B cell (primary cell): Measurements from ENCODE around the gene POLD1. TPM values are rescaled to one million over a fixed set of nuclear protein-coding genes. Genes with fewer than 3 reads are reported as not detected.

Source experiments
- ATAC-seq: fragments of 200-7000 bp; cut with Tn5 transposase; one replicate; pipeline ENCODE4 v1.10.0; 2021; ENCODE audit warnings: low read depth, mild to moderate bottlenecking, moderate number of reproducible peaks, moderate library complexity
- CTCF ChIA-PET: fragments of 350-600 bp; sonication (Branson Sonifier 250); formaldehyde crosslinking; loops from one replicate; lab custom pipeline; 2021; ENCODE audit warnings: antibody characterized with exemption, inconsistent platforms; lab: Charles Lee
- POLR2A ChIA-PET: fragments of 350-600 bp; sonication (Branson Sonifier 250); formaldehyde crosslinking; loops from one replicate; lab custom pipeline; 2021; ENCODE audit warnings: antibody characterized with exemption; lab: Charles Lee
- DNase-seq: peaks from one replicate; pipeline ENCODE4 v3.0.0; 2013
- H2AFZ ChIP-seq: 2 replicates; pipeline ENCODE4 v1.6.1; 2012; ENCODE audit warnings: mild to moderate bottlenecking, low read depth, low read length; ENCODE audit not compliant: insufficient read depth, poor library complexity, severe bottlenecking
- H3K27ac ChIP-seq, 2 donors: 1 replicate in 1 of 2; 2 replicates in 1 of 2; pipeline ENCODE4 v1.5.1; 2012 to 2013; ENCODE audit warnings: low read length in 2 of 2, mild to moderate bottlenecking in 2 of 2, moderate library complexity in 1 of 2
- H3K27me3 ChIP-seq, 4 experiments: fragments of 200-600 bp in 1 of 4; sonication (generic) in 1 of 4; replicated peaks in 1 of 4; 1 replicate in 2 of 4; 2 replicates in 2 of 4; pipeline versions ENCODE4 v1.6.1 to v1.7.0; 2013 to 2016; ENCODE audit warnings: low read length in 3 of 4, mild to moderate bottlenecking in 2 of 4, mixed read lengths in 1 of 4, moderate library complexity in 1 of 4; ENCODE audit not compliant: insufficient read depth in 4 of 4, control insufficient read depth in 3 of 4; ENCODE audit errors: control extremely low read depth in 1 of 4
- H3K36me3 ChIP-seq, 2 experiments: replicated peaks in 1 of 2; 1 replicate in 1 of 2; 2 replicates in 1 of 2; pipeline versions ENCODE4 v1.6.1 to v1.7.1; 2013; ENCODE audit warnings: low read length in 1 of 2; ENCODE audit not compliant: insufficient read depth in 2 of 2, control insufficient read depth in 1 of 2; ENCODE audit errors: control extremely low read depth in 1 of 2, extremely low read depth in 1 of 2
- H3K4me1 ChIP-seq, 2 donors: fragments of 200-600 bp in 1 of 2; sonication (generic) in 1 of 2; 1 replicate in 1 of 2; 2 replicates in 1 of 2; pipeline versions ENCODE4 v1.5.1 to v1.6.1; 2013 to 2017; ENCODE audit warnings: low read length in 2 of 2; ENCODE audit not compliant: control insufficient read depth in 2 of 2, insufficient read depth in 2 of 2
- H3K4me2 ChIP-seq: replicated peaks from 2 replicates; pipeline ENCODE3; 2012; ENCODE audit warnings: mild to moderate bottlenecking, low read depth, low read length; ENCODE audit not compliant: poor library complexity, severe bottlenecking
- H3K4me3 ChIP-seq, 5 experiments: fragments of 200-600 bp in 1 of 5; sonication (generic) in 1 of 5; 1 replicate in 3 of 5; 2 replicates in 2 of 5; pipeline versions ENCODE4 v1.5.1 to v1.7.0; 2011 to 2016; ENCODE audit warnings: low read length in 4 of 5, mild to moderate bottlenecking in 4 of 5, low read depth in 2 of 5, control low read depth in 1 of 5, moderate library complexity in 1 of 5; ENCODE audit not compliant: insufficient read depth in 1 of 5; ENCODE audit errors: control extremely low read depth in 1 of 5, extremely low read depth in 1 of 5
- H3K79me2 ChIP-seq: fragments of 200-600 bp; sonication (generic); one replicate; pipeline ENCODE4 v1.6.0; 2016; ENCODE audit warnings: low read length; ENCODE audit not compliant: control insufficient read depth, insufficient read depth
- H3K9ac ChIP-seq: fragments of 200-600 bp; sonication (generic); 2 replicates; pipeline ENCODE4 v1.6.1; 2017; ENCODE audit warnings: mild to moderate bottlenecking, low read length, moderate library complexity
- H3K9me3 ChIP-seq, 3 donors: one replicate each; pipeline versions ENCODE4 v1.6.1 to v1.7.1; 2013; ENCODE audit warnings: low read length in 2 of 3; ENCODE audit not compliant: control insufficient read depth in 2 of 3, insufficient read depth in 1 of 3; ENCODE audit errors: control extremely low read depth in 1 of 3
- H4K20me1 ChIP-seq: 2 replicates; pipeline ENCODE4 v1.6.0; 2012; ENCODE audit warnings: mild to moderate bottlenecking, low read length; ENCODE audit not compliant: insufficient read depth, control insufficient read depth, poor library complexity, severe bottlenecking
- H3K27ac Mint-ChIP-seq: one replicate; pipeline ENCODE4 v1.8.0; 2021; ENCODE audit warnings: mixed read lengths
- H3K27me3 Mint-ChIP-seq: one replicate; pipeline ENCODE4 v1.8.0; 2021; ENCODE audit warnings: mixed read lengths
- H3K4me1 Mint-ChIP-seq: one replicate; pipeline ENCODE4 v1.8.0; 2021; ENCODE audit warnings: mixed read lengths
- H3K4me3 Mint-ChIP-seq: one replicate; pipeline ENCODE4 v1.8.0; 2021; ENCODE audit warnings: mixed read lengths
- H3K9me3 Mint-ChIP-seq: one replicate; pipeline ENCODE4 v1.8.0; 2022; ENCODE audit warnings: mixed read lengths; ENCODE audit not compliant: insufficient read depth
- CTCF ChIP-seq: fragments of 200-600 bp; IDR thresholded peaks from one replicate; pipeline ENCODE4 v1.8.0; 2022; ENCODE audit warnings: antibody characterized with exemption, mild to moderate bottlenecking
- EZH2 ChIP-seq: IDR thresholded peaks from 2 replicates; pipeline ENCODE4 v1.6.1; 2012; ENCODE audit warnings: borderline replicate concordance, low read depth, mild to moderate bottlenecking, moderate library complexity, low read length; ENCODE audit not compliant: insufficient read depth, poor library complexity, severe bottlenecking
- WGBS: methylation state at CpG from one replicate; pipeline ENCODE4 v1.1.5; 2013; ENCODE audit warnings: missing lambda C conversion rate; ENCODE audit not compliant: insufficient coverage; 5-methylcytosine and 5-hydroxymethylcytosine counted together
- intact Hi-C: fragments of 100-400 bp; cut with micrococcal nuclease; formaldehyde crosslinking; loops from one replicate; pipeline ENCODE4 v1.10.0; 2022
- polyA plus RNA-seq: library from polyadenylated mRNA; depleted of rRNA; stranded (reverse); fragments of >200 nt; gene quantifications from 2 replicates; pipeline ENCODE4 v1.2.3, GENCODE V29; 2012
- total RNA-seq, 2 donors: library from RNA; stranded (reverse); fragments of 120-200 nt in 1 of 2; gene quantifications; 1 replicate in 1 of 2; 2 replicates in 1 of 2; pipeline versions ENCODE4 v1.2.3 to v1.2.4, GENCODE V29; 2013 to 2022

POLD1 gene
- total and polyA plus RNA-seq, 2 donors (not counting 1 experiment from before 2014, with no cell fraction given): 43.6 to 65.2 TPM

GRCh38 chr19:50340331-50340730, 43.8 kb upstream of the POLD1 start:
- intact Hi-C loops: loop anchor here (2.0 to 5.0 kb wide), 2 partner anchors 16 to 77 kb away; partner anchors contain the start of gene SPIB
- peak overlapping the region; percentile 37 to 63 for H3K27ac ChIP-seq
- Mint-ChIP-seq H3K27me3 (no peaks in the 10 kb centered on the region), H3K4me1 (peaks cover 79% of the 10 kb centered on the region), H3K27ac (peak overlapping the region; percentile 85), H3K4me3 (peak overlapping the region; percentile 86), H3K9me3 (no peaks in the 10 kb centered on the region)
- ChIA-PET CTCF (interaction anchor here (0.6 to 6.9 kb wide), 9 partner anchors 11 to 139 kb away, joined by 3 to 45 read pairs (median 5); partner anchors contain the start of gene KCNC3), POLR2A (interaction anchor here (1.0 to 9.3 kb wide), 5 partner anchors 9 to 80 kb away, joined by 5 to 122 read pairs (median 9); partner anchors contain the start of gene KCNC3)
- no peak overlapping the region for H2AFZ ChIP-seq
- ATAC-seq (no peak), DNase-seq (no peak)
- H3K4me2 ChIP-seq: peak overlapping the region; percentile 86
- no peak for TF ChIP-seq CTCF
- H3K79me2 ChIP-seq: peaks cover 83% of the 10 kb centered on the region
- no peaks in the 10 kb centered on the region for H3K27me3 ChIP-seq
- peaks cover 0 to 51% of the 10 kb centered on the region in 2 experiments for H3K36me3 ChIP-seq
- peaks cover 0 to 4% (median 0%) of the 10 kb centered on the region in 3 donors for H3K9me3 ChIP-seq
- H3K9ac ChIP-seq: peak overlapping the region; percentile 45
- peaks cover 60 to 84% of the 10 kb centered on the region in 2 donors for H3K4me1 ChIP-seq
- H4K20me1 ChIP-seq: peaks cover 72% of the 10 kb centered on the region
- H3K4me3 ChIP-seq: peak overlapping the region; percentile 9 to 91 (median 71)

GRCh38 chr19:50341091-50341564, 43.0 kb upstream of the POLD1 start:
- Mint-ChIP-seq H3K27ac (peak overlapping the region; percentile 91), H3K4me3 (peak overlapping the region; percentile 86), H3K9me3 (no peaks in the 10 kb centered on the region), H3K4me1 (peaks cover 77% of the 10 kb centered on the region), H3K27me3 (no peaks in the 10 kb centered on the region)
- Histone ChIP-seq H3K4me3 (peak overlapping the region in 4 of 5 experiments; percentile 61 to 91 (median 76)), H3K4me1 (peaks cover 65 to 84% of the 10 kb centered on the region in 2 donors), H3K27me3 (no peaks in the 10 kb centered on the region), H4K20me1 (peaks cover 64% of the 10 kb centered on the region), H3K9me3 (peaks cover 0 to 11% (median 0%) of the 10 kb centered on the region in 3 donors), H3K4me2 (peak overlapping the region; percentile 86), H3K79me2 (peaks cover 80% of the 10 kb centered on the region), H3K27ac (peak overlapping the region; percentile 37 to 72), H3K9ac (peak overlapping the region; percentile 45), H3K36me3 (peaks cover 0 to 44% of the 10 kb centered on the region in 2 experiments), H2AFZ (no peak overlapping the region)
- intact Hi-C loops: loop anchor here (1.0 to 5.0 kb wide), 4 partner anchors 8 to 76 kb away; partner anchors contain the start of genes KCNC3 and SPIB
- DNase-seq (peak; percentile 81), ATAC-seq (peak; percentile 56)
- ChIA-PET CTCF (interaction anchor here (0.6 to 6.9 kb wide), 11 partner anchors 10 to 442 kb away, joined by 3 to 45 read pairs (median 4); partner anchors contain the start of gene KCNC3), POLR2A (interaction anchor here (0.6 to 9.3 kb wide), 9 partner anchors 10 to 315 kb away, joined by 3 to 122 read pairs (median 5); partner anchors contain the start of genes JOSD2 and KCNC3)
- 0% methylated on average over 2 of the region's 3 CpGs for WGBS
- TF ChIP-seq CTCF (no peak), EZH2 (no peak)
